OCI-LY3 (cell line): Measurements from ENCODE around the gene PHYHD1.

Experiments
- H2AFZ ChIP-seq: fragments of 200-600, 300-600 bp; shearing (Covaris generic); 2 replicates; pipeline ENCODE4 v1.6.0; 2014; ENCODE audit warnings: antibody characterized with exemption, low read depth, low read length
- H3K27ac ChIP-seq: fragments of 200-600, 300-600 bp; sonication (generic); 2 replicates; pipeline ENCODE4 v1.5.1; 2014; ENCODE audit warnings: mild to moderate bottlenecking, low read length, moderate library complexity, mixed read lengths
- H3K27me3 ChIP-seq: fragments of 200-600, 300-600 bp; sonication (generic); 2 replicates; pipeline ENCODE4 v1.6.1; 2014; ENCODE audit warnings: low read depth, low read length, mixed read lengths
- H3K36me3 ChIP-seq: fragments of 200-600, 300-600 bp; sonication (generic); replicated peaks from 2 replicates; pipeline ENCODE3; 2014; ENCODE audit warnings: low read depth, low read length, mixed read lengths
- H3K4me1 ChIP-seq: fragments of 300-600, 200-600 bp; sonication (generic); 2 replicates; pipeline ENCODE4 v1.6.1; 2014; ENCODE audit warnings: low read length, mixed read lengths
- H3K4me2 ChIP-seq: fragments of 200-600, 300-600 bp; sonication (generic); 2 replicates; pipeline ENCODE4 v1.6.1; 2014; ENCODE audit warnings: low read length, mixed read lengths
- H3K4me3 ChIP-seq: fragments of 300-600, 200-600 bp; sonication (generic); 2 replicates; pipeline ENCODE4 v1.5.1; 2014; ENCODE audit warnings: antibody characterized with exemption, mild to moderate bottlenecking, low read length, moderate library complexity
- H3K79me2 ChIP-seq: fragments of 300-600, 200-600 bp; shearing (Covaris generic); 2 replicates; pipeline ENCODE4 v1.6.1; 2014; ENCODE audit warnings: mild to moderate bottlenecking, low read length, mixed read lengths
- H3K9ac ChIP-seq: fragments of 300-600, 200-600 bp; shearing (Covaris generic); 2 replicates; pipeline ENCODE4 v1.6.0; 2014; ENCODE audit warnings: mild to moderate bottlenecking, low read length, moderate library complexity
- H3K9me3 ChIP-seq: fragments of 200-600, 300-600 bp; shearing (Covaris generic); 2 replicates; pipeline ENCODE4 v1.6.1; 2014; ENCODE audit warnings: low read length, mixed read lengths; ENCODE audit not compliant: insufficient read depth
- H4K20me1 ChIP-seq: fragments of 200-600, 300-600 bp; sonication (generic); 2 replicates; pipeline ENCODE4 v1.6.1; 2016; ENCODE audit warnings: low read length, mixed read lengths; ENCODE audit not compliant: insufficient read depth
- CTCF ChIP-seq: fragments of 200-600, 300-600 bp; sonication (generic); IDR thresholded peaks from 2 replicates; pipeline ENCODE4 v1.5.1; 2014; ENCODE audit warnings: antibody characterized with exemption, low read length, low read depth
- EZH2phosphoT487 ChIP-seq: fragments of 200-600 bp; shearing (Covaris generic); IDR thresholded peaks from 2 replicates; pipeline ENCODE4 v1.6.1; 2018; ENCODE audit warnings: antibody characterized with exemption, mixed run types, low read depth

Gene PHYHD1

GRCh38 chr9:128892221-128892921 is 28.4 kb upstream of the PHYHD1 start:
- no peak for TF ChIP-seq EZH2phosphoT487
- no peak for TF ChIP-seq CTCF
- no peaks in the 10 kb centered on the region for H3K4me1 ChIP-seq
- H3K27me3 ChIP-seq = no peaks in the 10 kb centered on the region
- no peak overlapping the region for H3K9ac ChIP-seq
- no peak overlapping the region for H2AFZ ChIP-seq
- H3K27ac ChIP-seq = no peak overlapping the region
- no peak overlapping the region for H3K4me3 ChIP-seq
- H3K36me3 ChIP-seq = peaks cover 16% of the 10 kb centered on the region
- H3K9me3 ChIP-seq = no peaks in the 10 kb centered on the region
- H3K79me2 ChIP-seq = peaks cover 13% of the 10 kb centered on the region; the same call in 1 of the 2 replicates
- 0 out of 2 replicates have a peak, but pooled peaks cover 4% of the 10 kb centered on the region for H4K20me1 ChIP-seq
- H3K4me2 ChIP-seq = no peak overlapping the region

- Histone ChIP-seq H3K4me2 (no peak overlapping the region), H3K9me3 (no peaks in the 10 kb centered on the region), H3K79me2 (peaks cover 7% of the 10 kb centered on the region; the same call in 1 of the 2 replicates), H3K27ac (no peak overlapping the region), H3K27me3 (no peaks in the 10 kb centered on the region), H3K36me3 (peaks cover 16% of the 10 kb centered on the region), H4K20me1 (0 out of 2 replicates have a peak, but pooled peaks cover 4% of the 10 kb centered on the region), H3K9ac (no peak overlapping the region), H2AFZ (no peak overlapping the region), H3K4me3 (no peak overlapping the region), H3K4me1 (no peaks in the 10 kb centered on the region)
- TF ChIP-seq EZH2phosphoT487 = no peak
- no peak for TF ChIP-seq CTCF
Measured at GRCh38 chr9:128893354-128893753, 27.4 kb upstream of the PHYHD1 start.

GRCh38 chr9:128894764-128895163 is 26.0 kb upstream of the PHYHD1 start:
- Histone ChIP-seq H3K27me3 (no peaks in the 10 kb centered on the region), H3K9ac (no peak overlapping the region), H4K20me1 (0 out of 2 replicates have a peak, but pooled peaks cover 4% of the 10 kb centered on the region), H2AFZ (no peak overlapping the region), H3K9me3 (no peaks in the 10 kb centered on the region), H3K4me3 (no peak overlapping the region), H3K4me1 (peaks cover 5% of the 10 kb centered on the region; the same call in 1 of the 2 replicates), H3K4me2 (no peak overlapping the region), H3K27ac (no peak overlapping the region), H3K36me3 (peaks cover 13% of the 10 kb centered on the region), H3K79me2 (peaks cover 6% of the 10 kb centered on the region; the same call in 1 of the 2 replicates)
- TF ChIP-seq CTCF (no peak), EZH2phosphoT487 (no peak)

- 0 out of 2 replicates have a peak, but pooled peaks cover 1% of the 10 kb centered on the region for H3K79me2 ChIP-seq
- H2AFZ ChIP-seq = no peak overlapping the region
- peaks cover 5% of the 10 kb centered on the region; the same call in 1 of the 2 replicates for H3K4me1 ChIP-seq
- H3K9me3 ChIP-seq = no peaks in the 10 kb centered on the region
- peaks cover 13% of the 10 kb centered on the region for H3K36me3 ChIP-seq
- no peak overlapping the region for H3K4me2 ChIP-seq
- no peaks in the 10 kb centered on the region for H3K27me3 ChIP-seq
- H4K20me1 ChIP-seq = 0 out of 2 replicates have a peak, but pooled peaks cover 4% of the 10 kb centered on the region
- H3K9ac ChIP-seq = no peak overlapping the region
- TF ChIP-seq CTCF (no peak), EZH2phosphoT487 (no peak)
- H3K4me3 ChIP-seq = no peak overlapping the region
- H3K27ac ChIP-seq = no peak overlapping the region
Measured at GRCh38 chr9:128895556-128895955, 25.2 kb upstream of the PHYHD1 start.
